Measurements from ENCODE around the gene LMBRD1.
A peak's percentile ranks its signal among the peaks of the same experiment; 100 is the strongest.
"Not testable (repeated sequence)": the region's sequence is repeated elsewhere in the genome, so short reads cannot be mapped to it uniquely, and the experiment has no call there.

LMBRD1 gene

GRCh38 chr6:69801225-69801624 lies 4.4 kb upstream of the LMBRD1 start:
- Histone ChIP-seq H3K27ac (ENCODE audit: low read length, poor library complexity, severe bottlenecking) (no peak overlapping the region), H3K79me1 (replicated peaks; ENCODE audit: low read length, poor library complexity, severe bottlenecking) (no peaks in the 10 kb centered on the region), H2BK5ac (ENCODE audit: low read depth, low read length, poor library complexity, severe bottlenecking) (no peak overlapping the region), H3K4me2 (ENCODE audit: low read length, poor library complexity, severe bottlenecking) (no peak overlapping the region), H4K8ac (ENCODE audit: low read length) (no peak overlapping the region), H2BK15ac (ENCODE audit: low read depth, poor library complexity, severe bottlenecking) (no peak overlapping the region), H2AK5ac (ENCODE audit: low read length, severe bottlenecking) (no peak overlapping the region), H3K4me1 (ENCODE audit: control insufficient read depth, insufficient read depth, low read depth, low read length) (no peaks in the 10 kb centered on the region), H3K9ac (ENCODE audit: low read length) (no peak overlapping the region), H3K18ac (ENCODE audit: low read depth in 1 of 2, low read length in 2 of 2) (no peak overlapping the region), H2BK120ac (ENCODE audit: low read depth, low read length) (no peak overlapping the region), H3K14ac (ENCODE audit: low read length in 2 of 2) (no peak overlapping the region), H3K27me3 (ENCODE audit: control insufficient read depth in 1 of 2, insufficient read depth in 1 of 2, low read length in 2 of 2) (no peaks in the 10 kb centered on the region), H3K9me3 (ENCODE audit: control insufficient read depth, low read length) (no peaks in the 10 kb centered on the region), H2AFZ (ENCODE audit: low read depth, low read length) (no peak overlapping the region), H4K91ac (ENCODE audit: low read length) (no peak overlapping the region), H3K4me3 (ENCODE audit: insufficient read depth in 1 of 2, low read depth in 1 of 2, low read length in 2 of 2) (no peak overlapping the region), H3K4ac (ENCODE audit: low read depth in 1 of 2, low read length in 2 of 2) (no peak overlapping the region), H3K36me3 (ENCODE audit: control insufficient read depth in 1 of 2, insufficient read depth in 2 of 2, low read depth in 1 of 2, low read length in 2 of 2) (no peaks in the 10 kb centered on the region), H3K23ac (ENCODE audit: low read length in 2 of 2) (no peak overlapping the region), H2BK12ac (ENCODE audit: low read length in 2 of 2) (no peak overlapping the region)
- WGBS = 40% methylated on average over 1 of the region's 1 CpG
- no peak for DNase-seq

GRCh38 chr6:69798796-69799195 lies 2.0 kb upstream of the LMBRD1 start:
- not testable (repeated sequence) for H3K18ac ChIP-seq (ENCODE audit: low read depth in 1 of 2, low read length in 2 of 2); H3K79me1 ChIP-seq (replicated peaks; ENCODE audit: low read length, poor library complexity, severe bottlenecking); DNase-seq; H2BK15ac ChIP-seq (ENCODE audit: low read depth, poor library complexity, severe bottlenecking); H3K9me3 ChIP-seq (ENCODE audit: control insufficient read depth, low read length); H4K91ac ChIP-seq (ENCODE audit: low read length); H3K36me3 ChIP-seq (ENCODE audit: control insufficient read depth in 1 of 2, insufficient read depth in 2 of 2, low read depth in 1 of 2, low read length in 2 of 2); H3K4me2 ChIP-seq (ENCODE audit: low read length, poor library complexity, severe bottlenecking); H3K27me3 ChIP-seq (ENCODE audit: control insufficient read depth in 1 of 2, insufficient read depth in 1 of 2, low read length in 2 of 2); H2BK5ac ChIP-seq (ENCODE audit: low read depth, low read length, poor library complexity, severe bottlenecking); H4K8ac ChIP-seq (ENCODE audit: low read length); H3K23ac ChIP-seq (ENCODE audit: low read length in 2 of 2); H2AK5ac ChIP-seq (ENCODE audit: low read length, severe bottlenecking); H2BK120ac ChIP-seq (ENCODE audit: low read depth, low read length); H3K14ac ChIP-seq (ENCODE audit: low read length in 2 of 2); H2AFZ ChIP-seq (ENCODE audit: low read depth, low read length); H3K4me3 ChIP-seq (ENCODE audit: insufficient read depth in 1 of 2, low read depth in 1 of 2, low read length in 2 of 2); H3K27ac ChIP-seq (ENCODE audit: low read length, poor library complexity, severe bottlenecking); H3K4ac ChIP-seq (ENCODE audit: low read depth in 1 of 2, low read length in 2 of 2); H2BK12ac ChIP-seq (ENCODE audit: low read length in 2 of 2); H3K4me1 ChIP-seq (ENCODE audit: control insufficient read depth, insufficient read depth, low read depth, low read length); H3K9ac ChIP-seq (ENCODE audit: low read length)

DNA sequence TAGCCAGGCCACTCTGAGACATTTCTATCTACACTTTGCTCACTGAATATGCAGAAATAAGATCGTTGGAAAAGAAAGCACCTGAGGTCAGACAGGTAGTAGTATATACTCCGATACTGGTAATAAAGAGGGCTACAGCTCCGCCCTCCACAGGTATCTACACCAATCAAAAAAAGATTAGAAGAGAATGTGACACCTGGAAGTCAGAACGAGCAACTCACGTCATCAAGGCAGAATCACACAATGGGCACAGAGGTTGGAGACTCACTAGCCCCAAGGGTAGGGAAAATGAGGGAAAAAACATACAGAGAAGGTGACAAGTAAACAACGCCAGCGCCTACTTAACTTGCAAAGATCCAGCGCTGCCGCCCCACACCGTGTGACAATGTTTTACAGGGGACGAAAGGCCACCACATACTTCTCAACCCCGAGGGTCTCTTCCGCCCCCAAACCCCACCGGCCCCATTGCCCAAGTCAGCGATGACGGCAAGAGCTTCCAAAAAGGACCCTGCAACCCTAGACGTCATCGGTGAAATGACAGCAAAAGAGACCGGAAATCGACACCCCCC lies 653 bp downstream of the LMBRD1 start:
- no peak overlapping the region for H2BK5ac ChIP-seq (ENCODE audit: low read depth, low read length, poor library complexity, severe bottlenecking)
- no peaks in the 10 kb centered on the region for H3K36me3 ChIP-seq (ENCODE audit: control insufficient read depth in 1 of 2, insufficient read depth in 2 of 2, low read depth in 1 of 2, low read length in 2 of 2)
- peak; percentile 56 for DNase-seq

GRCh38 chr6:69795469-69796072 lies 1.2 kb downstream of the LMBRD1 start:
- no peak overlapping the region for H3K4ac ChIP-seq (ENCODE audit: low read depth in 1 of 2, low read length in 2 of 2)
- H3K4me3 ChIP-seq (ENCODE audit: insufficient read depth in 1 of 2, low read depth in 1 of 2, low read length in 2 of 2) = peak overlapping the region in 1 of 2 experiments; percentile 85
- peak; percentile 35 for DNase-seq
- no peak overlapping the region for H4K91ac ChIP-seq (ENCODE audit: low read length)
- no peak overlapping the region for H2AK5ac ChIP-seq (ENCODE audit: low read length, severe bottlenecking)
- no peak overlapping the region for H2BK120ac ChIP-seq (ENCODE audit: low read depth, low read length)
- no peak overlapping the region for H3K23ac ChIP-seq (ENCODE audit: low read length in 2 of 2)
- no peak overlapping the region for H2BK5ac ChIP-seq (ENCODE audit: low read depth, low read length, poor library complexity, severe bottlenecking)
- H4K8ac ChIP-seq (ENCODE audit: low read length) = no peak overlapping the region
- no peak overlapping the region for H2BK12ac ChIP-seq (ENCODE audit: low read length in 2 of 2)
- H3K9ac ChIP-seq (ENCODE audit: low read length) = peak overlapping the region; percentile 90
- no peak overlapping the region for H3K18ac ChIP-seq (ENCODE audit: low read depth in 1 of 2, low read length in 2 of 2)
- no peaks in the 10 kb centered on the region for H3K27me3 ChIP-seq (ENCODE audit: control insufficient read depth in 1 of 2, insufficient read depth in 1 of 2, low read length in 2 of 2)
- no peak overlapping the region for H2AFZ ChIP-seq (ENCODE audit: low read depth, low read length)
- H3K4me1 ChIP-seq (ENCODE audit: control insufficient read depth, insufficient read depth, low read depth, low read length) = no peaks in the 10 kb centered on the region
- H2BK15ac ChIP-seq (ENCODE audit: low read depth, poor library complexity, severe bottlenecking) = no peak overlapping the region
- no peaks in the 10 kb centered on the region for H3K9me3 ChIP-seq (ENCODE audit: control insufficient read depth, low read length)
- H3K36me3 ChIP-seq (ENCODE audit: control insufficient read depth in 1 of 2, insufficient read depth in 2 of 2, low read depth in 1 of 2, low read length in 2 of 2) = no peaks in the 10 kb centered on the region
- peak overlapping the region; percentile 73 for H3K4me2 ChIP-seq (ENCODE audit: low read length, poor library complexity, severe bottlenecking)
- peaks cover 12% of the 10 kb centered on the region for H3K79me1 ChIP-seq (replicated peaks; ENCODE audit: low read length, poor library complexity, severe bottlenecking)
- H3K14ac ChIP-seq (ENCODE audit: low read length in 2 of 2) = no peak overlapping the region
- 24% methylated on average over 3 of the region's 5 CpGs for WGBS
- H3K27ac ChIP-seq (ENCODE audit: low read length, poor library complexity, severe bottlenecking) = no peak overlapping the region

More for the DNA sequence above, 653 bp downstream of the LMBRD1 start:
- H3K23ac ChIP-seq (ENCODE audit: low read length in 2 of 2) = no peak overlapping the region
- peak overlapping the region; percentile 64 for H4K91ac ChIP-seq (ENCODE audit: low read length)
- H3K27ac ChIP-seq (ENCODE audit: low read length, poor library complexity, severe bottlenecking) = peak overlapping the region; percentile 46
- H2AK5ac ChIP-seq (ENCODE audit: low read length, severe bottlenecking) = no peak overlapping the region
- no peaks in the 10 kb centered on the region for H3K4me1 ChIP-seq (ENCODE audit: control insufficient read depth, insufficient read depth, low read depth, low read length)
- peak overlapping the region; percentile 45 for H2BK120ac ChIP-seq (ENCODE audit: low read depth, low read length)
- peak overlapping the region; percentile 66 for H4K8ac ChIP-seq (ENCODE audit: low read length)
- H3K4me2 ChIP-seq (ENCODE audit: low read length, poor library complexity, severe bottlenecking) = peak overlapping the region; percentile 73
- H2BK15ac ChIP-seq (ENCODE audit: low read depth, poor library complexity, severe bottlenecking) = no peak overlapping the region
- peak overlapping the region; percentile 63 to 79 for H3K18ac ChIP-seq (ENCODE audit: low read depth in 1 of 2, low read length in 2 of 2)
- WGBS = 2% methylated on average over 17 of the region's 20 CpGs
- peak overlapping the region in 1 of 2 experiments; percentile 65 for H3K4ac ChIP-seq (ENCODE audit: low read depth in 1 of 2, low read length in 2 of 2)
- peak overlapping the region; percentile 54 for H2AFZ ChIP-seq (ENCODE audit: low read depth, low read length)
- H3K27me3 ChIP-seq (ENCODE audit: control insufficient read depth in 1 of 2, insufficient read depth in 1 of 2, low read length in 2 of 2) = no peaks in the 10 kb centered on the region
- peak overlapping the region; percentile 90 for H3K9ac ChIP-seq (ENCODE audit: low read length)
- no peak overlapping the region for H3K14ac ChIP-seq (ENCODE audit: low read length in 2 of 2)
- H3K9me3 ChIP-seq (ENCODE audit: control insufficient read depth, low read length) = no peaks in the 10 kb centered on the region
- peak overlapping the region in 1 of 2 experiments; percentile 51 for H2BK12ac ChIP-seq (ENCODE audit: low read length in 2 of 2)
- peaks cover 12% of the 10 kb centered on the region for H3K79me1 ChIP-seq (replicated peaks; ENCODE audit: low read length, poor library complexity, severe bottlenecking)
- H3K4me3 ChIP-seq (ENCODE audit: insufficient read depth in 1 of 2, low read depth in 1 of 2, low read length in 2 of 2) = peak overlapping the region; percentile 81 to 85
